ENCODE results near the gene TMEM45B.
"Not testable (repeated sequence)": the region's sequence is repeated elsewhere in the genome, so short reads cannot be mapped to it uniquely, and the experiment has no call there.

TMEM45B gene

GRCh38 chr11:129808241-129808640, 7.4 kb upstream of the TMEM45B start:
- DNase-seq (ENCODE audit: low read depth) = not testable (repeated sequence)

- DNase-seq (ENCODE audit: low read depth) = no peak
These were observed 2.3 kb upstream of the TMEM45B start for GRCh38 chr11:129813231-129813791.

- peak; percentile 57 for DNase-seq (ENCODE audit: low read depth)
These were observed 1.2 kb upstream of the TMEM45B start for GRCh38 chr11:129814244-129815014.

- no peak for DNase-seq (ENCODE audit: low read depth)
These were observed 1.9 kb downstream of the TMEM45B start for GRCh38 chr11:129817534-129818051.

- not testable (repeated sequence) for DNase-seq (ENCODE audit: low read depth)
These were observed 2.6 kb downstream of the TMEM45B start for GRCh38 chr11:129818236-129818635.

- no peak for DNase-seq (ENCODE audit: low read depth)
These were observed 3.6 kb downstream of the TMEM45B start for GRCh38 chr11:129819237-129819636.

GRCh38 chr11:129820228-129820627, 4.6 kb downstream of the TMEM45B start:
- not testable (repeated sequence) for DNase-seq (ENCODE audit: low read depth)

- DNase-seq (ENCODE audit: low read depth) = not testable (repeated sequence)
These were observed 7.6 kb downstream of the TMEM45B start for GRCh38 chr11:129823281-129823680.

- DNase-seq (ENCODE audit: low read depth) = not testable (repeated sequence)
These were observed 8.2 kb downstream of the TMEM45B start for GRCh38 chr11:129823799-129824198.

- DNase-seq (ENCODE audit: low read depth) = no peak
These were observed 9.7 kb downstream of the TMEM45B start for GRCh38 chr11:129825380-129825779.

- DNase-seq (ENCODE audit: low read depth) = no peak
These were observed 12.7 kb downstream of the TMEM45B start for GRCh38 chr11:129828301-129828836.

GRCh38 chr11:129829497-129829896, 13.8 kb downstream of the TMEM45B start:
- DNase-seq (ENCODE audit: low read depth) = not testable (repeated sequence)

GRCh38 chr11:129831227-129831626, 15.6 kb downstream of the TMEM45B start:
- DNase-seq (ENCODE audit: low read depth) = not testable (repeated sequence)

GRCh38 chr11:129833260-129833659, 17.6 kb downstream of the TMEM45B start:
- DNase-seq (ENCODE audit: low read depth) = not testable (repeated sequence)

- not testable (repeated sequence) for DNase-seq (ENCODE audit: low read depth)
These were observed 20.8 kb downstream of the TMEM45B start for GRCh38 chr11:129836423-129836891.

- no peak for DNase-seq (ENCODE audit: low read depth)
These were observed 21.3 kb downstream of the TMEM45B start for GRCh38 chr11:129836979-129837378.

- no peak for DNase-seq (ENCODE audit: low read depth)
These were observed 24.6 kb downstream of the TMEM45B start for GRCh38 chr11:129840236-129840635.

GRCh38 chr11:129842138-129842537, 26.5 kb downstream of the TMEM45B start:
- no peak for DNase-seq (ENCODE audit: low read depth)

GRCh38 chr11:129846508-129847335, 31.1 kb downstream of the TMEM45B start:
- no peak for DNase-seq (ENCODE audit: low read depth)

GRCh38 chr11:129847361-129847760, 31.7 kb downstream of the TMEM45B start:
- DNase-seq (ENCODE audit: low read depth) = not testable (repeated sequence)

- DNase-seq (ENCODE audit: low read depth) = no peak
These were observed 33.9 kb downstream of the TMEM45B start for GRCh38 chr11:129849447-129850130.
